ENCODE measurements around the gene EYA3. TPM values are rescaled to one million over a fixed set of nuclear protein-coding genes. Genes with fewer than 3 reads are reported as not detected.

EYA3 gene
- total RNA-seq, 1 donor from 2014 or later, result 41.3 TPM

GRCh38 chr1:28134651-28135207 lies 46.3 kb upstream of the EYA3 start:
- Mint-ChIP-seq H3K4me3 (ENCODE audit: low read depth) (no peak overlapping the region), H3K27ac (no peak overlapping the region), H3K27me3 (peaks cover 5% of the 10 kb centered on the region), H3K9me3 (ENCODE audit: low read depth) (peaks cover 8% of the 10 kb centered on the region), H3K36me3 (ENCODE audit: insufficient read depth) (no peaks in the 10 kb centered on the region), H3K4me1 (ENCODE audit: low read depth) (no peaks in the 10 kb centered on the region)
- DNase-seq (ENCODE audit: low spot score, unreplicated experiment), result no peak
- no peak for TF ChIP-seq CTCF (IDR thresholded peaks at IDR 0.05; ENCODE audit: unreplicated experiment)

- no peak overlapping the region for H3K4me3 Mint-ChIP-seq (ENCODE audit: low read depth)
- TF ChIP-seq CTCF (IDR thresholded peaks at IDR 0.05; ENCODE audit: unreplicated experiment), result no peak
- H3K9me3 Mint-ChIP-seq (ENCODE audit: low read depth), result peaks cover 8% of the 10 kb centered on the region
- H3K4me1 Mint-ChIP-seq (ENCODE audit: low read depth), result no peaks in the 10 kb centered on the region
- peaks cover 6% of the 10 kb centered on the region for H3K27me3 Mint-ChIP-seq
- DNase-seq (ENCODE audit: low spot score, unreplicated experiment), result no peak
- no peaks in the 10 kb centered on the region for H3K36me3 Mint-ChIP-seq (ENCODE audit: insufficient read depth)
- H3K27ac Mint-ChIP-seq, result no peak overlapping the region
Observed at GRCh38 chr1:28132171-28133167, 44.1 kb upstream of the EYA3 start.

- no peaks in the 10 kb centered on the region for H3K4me1 Mint-ChIP-seq (ENCODE audit: low read depth)
- no peak overlapping the region for H3K4me3 Mint-ChIP-seq (ENCODE audit: low read depth)
- H3K9me3 Mint-ChIP-seq (ENCODE audit: low read depth), result peaks cover 8% of the 10 kb centered on the region
- H3K36me3 Mint-ChIP-seq (ENCODE audit: insufficient read depth), result no peaks in the 10 kb centered on the region
- DNase-seq (ENCODE audit: low spot score, unreplicated experiment), result no peak
- no peak for TF ChIP-seq CTCF (IDR thresholded peaks at IDR 0.05; ENCODE audit: unreplicated experiment)
- peaks cover 10% of the 10 kb centered on the region for H3K27me3 Mint-ChIP-seq
- H3K27ac Mint-ChIP-seq, result no peak overlapping the region
Observed at GRCh38 chr1:28130901-28131300, 42.5 kb upstream of the EYA3 start.

- Mint-ChIP-seq H3K36me3 (ENCODE audit: insufficient read depth) (no peaks in the 10 kb centered on the region), H3K9me3 (ENCODE audit: low read depth) (peaks cover 5% of the 10 kb centered on the region), H3K27ac (no peak overlapping the region), H3K4me3 (ENCODE audit: low read depth) (no peak overlapping the region), H3K4me1 (ENCODE audit: low read depth) (no peaks in the 10 kb centered on the region), H3K27me3 (peaks cover 10% of the 10 kb centered on the region)
- DNase-seq (ENCODE audit: low spot score, unreplicated experiment), result no peak
- TF ChIP-seq CTCF (IDR thresholded peaks at IDR 0.05; ENCODE audit: unreplicated experiment), result no peak
Observed at GRCh38 chr1:28129150-28129549, 40.7 kb upstream of the EYA3 start.

- no peak overlapping the region for H3K4me3 Mint-ChIP-seq (ENCODE audit: low read depth)
Observed at GRCh38 chr1:28127617-28128257, 39.3 kb upstream of the EYA3 start.

More at GRCh38 chr1:28127617-28128257, 39.3 kb upstream of the EYA3 start:
- Mint-ChIP-seq H3K27ac (no peak overlapping the region), H3K9me3 (ENCODE audit: low read depth) (no peaks in the 10 kb centered on the region), H3K36me3 (ENCODE audit: insufficient read depth) (no peaks in the 10 kb centered on the region), H3K27me3 (peaks cover 10% of the 10 kb centered on the region), H3K4me1 (ENCODE audit: low read depth) (no peaks in the 10 kb centered on the region)
- DNase-seq (ENCODE audit: low spot score, unreplicated experiment), result no peak
- TF ChIP-seq CTCF (IDR thresholded peaks at IDR 0.05; ENCODE audit: unreplicated experiment), result no peak
